HFF-Myc (cell line): ENCODE data around the gene MBNL2.

Experiments used
- DNase-seq: peaks from one replicate; pipeline ENCODE4 v3.0.0-alpha.2; 2011; ENCODE audit warnings: low read depth; ENCODE audit errors: extremely low read depth
- H3K4me3 ChIP-seq: replicated peaks from 2 replicates; pipeline ENCODE4 v1.5.1; 2011; ENCODE audit warnings: low read depth, mild to moderate bottlenecking, control low read depth, low read length
- CTCF ChIP-seq: IDR thresholded peaks from 2 replicates; pipeline ENCODE4 v1.5.1; 2012; ENCODE audit warnings: mild to moderate bottlenecking, low read depth, low read length, control low read depth; ENCODE audit errors: missing control alignments

MBNL2 gene

GRCh38 chr13:97310809-97311436 is 88.8 kb downstream of the MBNL2 start:
- no peak for DNase-seq
- TF ChIP-seq CTCF = no peak
- H3K4me3 ChIP-seq = no peak overlapping the region

- H3K4me3 ChIP-seq = no peak overlapping the region
- DNase-seq = no peak
- TF ChIP-seq CTCF = no peak
Measured at GRCh38 chr13:97311956-97312355, 89.8 kb downstream of the MBNL2 start.

GRCh38 chr13:97313551-97314260 is 91.6 kb downstream of the MBNL2 start:
- no peak for TF ChIP-seq CTCF
- DNase-seq = no peak
- no peak overlapping the region for H3K4me3 ChIP-seq

GRCh38 chr13:97316390-97316789 is 94.3 kb downstream of the MBNL2 start:
- DNase-seq = no peak
- TF ChIP-seq CTCF = no peak
- H3K4me3 ChIP-seq = no peak overlapping the region

- DNase-seq = no peak
- no peak overlapping the region for H3K4me3 ChIP-seq
- no peak for TF ChIP-seq CTCF
Measured at GRCh38 chr13:97317933-97318332, 95.8 kb downstream of the MBNL2 start.

- no peak overlapping the region for H3K4me3 ChIP-seq
- no peak for TF ChIP-seq CTCF
- DNase-seq = no peak
Measured at GRCh38 chr13:97318532-97318931, 96.4 kb downstream of the MBNL2 start.

GRCh38 chr13:97319113-97319720 is 97.1 kb downstream of the MBNL2 start:
- DNase-seq = no peak
- no peak overlapping the region for H3K4me3 ChIP-seq
- no peak for TF ChIP-seq CTCF
